ENCODE data around the gene MIER1.
A peak's percentile ranks its signal among the peaks of the same experiment; 100 is the strongest.

The MIER1 gene

GRCh38 chr1:66927528-66927927, 2.7 kb downstream of the MIER1 start:
- peak overlapping the region; percentile 92 for H3K9ac ChIP-seq
- peaks cover 37% of the 10 kb centered on the region for H3K4me1 ChIP-seq (ENCODE audit: low read depth, poor library complexity, severe bottlenecking)
- H3K79me2 ChIP-seq (ENCODE audit: insufficient read depth, low read depth): peaks cover 87% of the 10 kb centered on the region
- H3K27me3 ChIP-seq (ENCODE audit: insufficient read depth, low read depth): no peaks in the 10 kb centered on the region
- H3K36me3 ChIP-seq (ENCODE audit: insufficient read depth): no peaks in the 10 kb centered on the region
- peak overlapping the region; percentile 98 for H3K27ac ChIP-seq
- peak overlapping the region; percentile 89 for H3K4me2 ChIP-seq
- TF ChIP-seq CTCF (conservative IDR thresholded peaks at IDR 0.05; ENCODE audit: low read depth, low read length): no peak
- no peak overlapping the region for H3K4me3 ChIP-seq (IDR thresholded peaks at IDR 0.05; ENCODE audit: insufficient read depth, low read depth, low read length)
- no peak overlapping the region for H2AFZ ChIP-seq (ENCODE audit: low read depth)
- H4K20me1 ChIP-seq (ENCODE audit: insufficient read depth): no peaks in the 10 kb centered on the region

GRCh38 chr1:66929146-66929688, 4.4 kb downstream of the MIER1 start:
- no peak for TF ChIP-seq CTCF (conservative IDR thresholded peaks at IDR 0.05; ENCODE audit: low read depth, low read length)
- H3K27me3 ChIP-seq (ENCODE audit: insufficient read depth, low read depth): no peaks in the 10 kb centered on the region
- no peak overlapping the region for H2AFZ ChIP-seq (ENCODE audit: low read depth)
- peak overlapping the region; percentile 98 for H3K27ac ChIP-seq
- H3K79me2 ChIP-seq (ENCODE audit: insufficient read depth, low read depth): peaks cover 90% of the 10 kb centered on the region
- H3K9ac ChIP-seq: peak overlapping the region; percentile 92; the same call in 1 of the 2 replicates
- H3K4me1 ChIP-seq (ENCODE audit: low read depth, poor library complexity, severe bottlenecking): peaks cover 23% of the 10 kb centered on the region
- H3K36me3 ChIP-seq (ENCODE audit: insufficient read depth): no peaks in the 10 kb centered on the region
- H3K4me3 ChIP-seq (IDR thresholded peaks at IDR 0.05; ENCODE audit: insufficient read depth, low read depth, low read length): no peak overlapping the region
- peak overlapping the region; percentile 52 for H3K4me2 ChIP-seq
- no peaks in the 10 kb centered on the region for H4K20me1 ChIP-seq (ENCODE audit: insufficient read depth)

- Histone ChIP-seq H2AFZ (ENCODE audit: low read depth) (no peak overlapping the region), H3K79me2 (ENCODE audit: insufficient read depth, low read depth) (peaks cover 91% of the 10 kb centered on the region), H3K36me3 (ENCODE audit: insufficient read depth) (no peaks in the 10 kb centered on the region), H3K4me2 (peak overlapping the region; percentile 52), H3K9ac (no peak overlapping the region), H3K27ac (peak overlapping the region; percentile 98; the same call in 1 of the 2 replicates), H3K4me3 (IDR thresholded peaks at IDR 0.05; ENCODE audit: insufficient read depth, low read depth, low read length) (no peak overlapping the region), H3K4me1 (ENCODE audit: low read depth, poor library complexity, severe bottlenecking) (peaks cover 23% of the 10 kb centered on the region), H4K20me1 (ENCODE audit: insufficient read depth) (no peaks in the 10 kb centered on the region), H3K27me3 (ENCODE audit: insufficient read depth, low read depth) (no peaks in the 10 kb centered on the region)
- TF ChIP-seq CTCF (conservative IDR thresholded peaks at IDR 0.05; ENCODE audit: low read depth, low read length): no peak
These were observed 4.9 kb downstream of the MIER1 start for GRCh38 chr1:66929691-66929998.

GRCh38 chr1:66929999-66930822, 5.4 kb downstream of the MIER1 start:
- no peak for TF ChIP-seq CTCF (conservative IDR thresholded peaks at IDR 0.05; ENCODE audit: low read depth, low read length)
- Histone ChIP-seq H3K79me2 (ENCODE audit: insufficient read depth, low read depth) (peaks cover 96% of the 10 kb centered on the region), H3K9ac (peak overlapping the region; percentile 99), H3K4me3 (IDR thresholded peaks at IDR 0.05; ENCODE audit: insufficient read depth, low read depth, low read length) (no peak overlapping the region), H4K20me1 (ENCODE audit: insufficient read depth) (no peaks in the 10 kb centered on the region), H3K4me2 (peak overlapping the region; percentile 82), H3K27me3 (ENCODE audit: insufficient read depth, low read depth) (no peaks in the 10 kb centered on the region), H3K4me1 (ENCODE audit: low read depth, poor library complexity, severe bottlenecking) (peaks cover 23% of the 10 kb centered on the region), H3K36me3 (ENCODE audit: insufficient read depth) (no peaks in the 10 kb centered on the region), H2AFZ (ENCODE audit: low read depth) (no peak overlapping the region), H3K27ac (peak overlapping the region; percentile 98)

Measured in KMS-11 (cell line).